HG02943 (cell line): Measurements from ENCODE around the gene REX1BD.
"Not testable (repeated sequence)": the region's sequence is repeated elsewhere in the genome, so short reads cannot be mapped to it uniquely, and the experiment has no call there.

Experiments used
- ATAC-seq: cut with Tn5 transposase; IDR thresholded peaks from one replicate; pipeline ENCODE4 v1.9.1; 2021; ENCODE audit warnings: mild to moderate bottlenecking, low read depth, moderate library complexity; ENCODE audit not compliant: unreplicated experiment

Gene REX1BD

GRCh38 chr19:18576383-18576782 lies 12.2 kb upstream of the REX1BD start:
- no peak for ATAC-seq

- ATAC-seq = no peak
Measured at GRCh38 chr19:18577365-18577914, 11.2 kb upstream of the REX1BD start.

DNA sequence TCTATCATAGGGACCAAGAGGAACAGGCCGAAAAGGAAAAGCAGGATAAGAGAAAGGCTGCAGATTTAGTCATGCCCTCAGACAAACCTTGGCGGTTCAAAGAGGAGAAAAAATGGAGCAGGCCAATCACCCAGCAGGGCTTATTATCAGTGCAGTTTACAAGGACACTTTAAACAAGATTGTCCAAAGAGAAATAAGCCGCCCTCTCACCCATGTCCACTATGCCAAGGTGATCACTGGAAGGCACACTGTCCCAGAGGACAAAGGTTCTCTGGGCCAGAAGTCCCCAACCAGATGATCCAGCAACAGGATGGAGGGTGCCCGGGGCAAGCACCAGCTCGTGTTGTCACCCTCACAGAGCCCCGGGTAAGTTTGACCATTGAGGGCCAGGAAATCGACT lies 8.3 kb upstream of the REX1BD start:
- no peak for ATAC-seq

DNA sequence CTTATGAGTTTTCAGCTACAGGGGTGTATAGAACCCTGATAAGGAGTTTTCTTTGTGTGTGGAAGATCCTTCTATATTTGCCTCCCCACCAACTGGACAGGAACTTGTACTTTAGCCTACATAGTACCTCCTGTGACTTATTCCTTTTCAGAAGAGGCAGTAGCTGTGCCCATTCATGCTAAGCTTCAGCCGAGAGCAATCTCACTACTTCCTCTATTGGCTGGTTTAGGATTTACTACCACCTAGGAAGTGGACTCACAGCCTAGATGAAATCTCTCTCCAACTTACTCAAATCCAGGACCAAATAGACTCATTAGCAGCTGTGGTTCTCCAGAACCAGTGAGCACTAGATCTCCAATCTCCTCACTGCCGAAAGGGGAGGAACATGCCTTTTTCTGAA lies 2.3 kb upstream of the REX1BD start:
- ATAC-seq = no peak

DNA sequence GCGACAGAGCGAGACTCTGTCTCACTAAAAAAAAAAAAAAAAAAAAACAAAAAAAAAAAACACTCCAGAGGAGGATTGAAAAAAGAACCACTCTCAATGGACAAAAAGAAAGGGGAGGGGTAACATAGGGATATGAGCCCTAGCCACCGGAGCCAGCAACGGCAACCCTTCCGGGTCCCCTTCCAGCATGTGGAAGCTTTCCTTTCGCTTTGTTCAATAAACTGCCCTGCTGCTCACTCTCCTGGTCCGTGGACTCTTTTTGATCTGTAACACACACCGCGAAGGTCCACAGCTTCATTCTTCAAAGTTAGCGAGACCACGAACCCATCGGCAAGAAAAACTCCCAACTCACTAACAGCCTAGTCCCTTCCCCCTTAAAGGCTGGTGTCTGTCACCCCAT lies 1.0 kb upstream of the REX1BD start:
- ATAC-seq = no peak

GRCh38 chr19:18587962-18588610 lies 512 bp upstream of the REX1BD start:
- peak; percentile 3 for ATAC-seq

GRCh38 chr19:18589380-18590272 lies 1.0 kb downstream of the REX1BD start:
- peak; percentile 22 for ATAC-seq

GRCh38 chr19:18590273-18591272 lies 2.0 kb downstream of the REX1BD start:
- ATAC-seq = no peak

- no peak for ATAC-seq
Measured at GRCh38 chr19:18591735-18592385, 3.3 kb downstream of the REX1BD start.

DNA sequence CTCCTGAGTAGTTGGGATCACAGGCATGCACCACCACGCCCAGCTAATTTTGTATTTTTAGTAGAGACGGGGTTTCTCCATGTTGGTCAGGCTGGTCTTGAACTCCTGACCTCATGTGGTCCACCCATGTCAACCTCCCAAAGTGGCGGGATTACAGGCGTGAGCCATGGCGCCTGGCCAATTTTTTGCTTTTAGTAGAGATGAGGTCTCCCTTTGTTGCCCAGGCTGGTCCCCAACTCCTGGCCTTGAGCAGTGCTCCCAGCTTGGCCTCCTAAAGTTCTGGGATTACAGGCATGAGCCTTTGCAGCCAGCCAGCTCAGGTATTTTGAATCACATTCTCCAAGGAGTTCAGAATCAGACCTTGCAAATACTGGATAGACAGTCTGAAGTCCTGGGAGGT lies 4.1 kb downstream of the REX1BD start:
- not testable (repeated sequence) for ATAC-seq

GRCh38 chr19:18593367-18594095 lies 4.9 kb downstream of the REX1BD start:
- no peak for ATAC-seq

GRCh38 chr19:18594096-18594823 lies 5.7 kb downstream of the REX1BD start:
- no peak for ATAC-seq

- ATAC-seq = no peak
Measured at GRCh38 chr19:18594824-18595373, 6.3 kb downstream of the REX1BD start.

DNA sequence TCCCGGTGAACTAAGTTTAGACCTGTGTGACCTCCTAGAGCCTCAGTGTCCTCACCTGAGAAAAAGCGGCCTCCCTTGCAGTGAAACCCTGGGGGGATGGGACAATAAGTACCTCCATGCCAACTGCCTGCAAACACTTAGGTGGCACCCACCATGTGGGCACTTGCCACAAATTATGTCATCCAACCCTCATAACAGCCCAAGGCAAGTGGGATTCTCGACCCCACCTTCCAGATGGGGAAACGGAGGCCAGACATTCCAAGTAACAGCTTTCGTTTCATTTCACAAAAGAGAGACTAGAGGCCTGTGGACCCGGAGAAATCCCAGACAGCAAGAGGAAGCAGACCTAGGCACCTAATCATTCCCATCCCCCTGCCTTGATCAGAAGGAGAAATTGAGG lies 6.9 kb downstream of the REX1BD start:
- ATAC-seq = no peak

DNA sequence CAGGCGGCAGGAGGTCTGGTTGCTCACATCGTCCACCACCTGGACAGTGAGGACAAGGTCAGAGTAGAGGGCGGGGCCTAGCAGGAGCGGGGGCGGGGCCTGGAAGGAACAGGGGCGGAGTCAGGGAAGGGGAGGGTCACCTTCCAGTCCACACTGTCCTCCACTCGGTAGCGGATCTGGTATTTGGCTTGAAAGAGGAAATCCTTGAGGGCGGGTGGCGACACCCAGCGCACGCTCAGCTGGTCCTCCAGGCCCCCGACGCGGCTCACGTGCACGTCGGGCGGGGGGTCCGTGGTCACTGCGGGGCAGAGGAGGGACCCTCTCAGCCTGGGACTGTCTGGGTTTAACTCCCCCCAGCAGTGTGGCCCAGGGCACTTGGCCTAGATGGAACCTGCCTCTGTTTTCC lies 8.2 kb downstream of the REX1BD start:
- no peak for ATAC-seq

GRCh38 chr19:18597809-18598660 lies 9.4 kb downstream of the REX1BD start:
- no peak for ATAC-seq

- no peak for ATAC-seq
Measured at GRCh38 chr19:18599485-18599884, 10.9 kb downstream of the REX1BD start.
